HG02798 (cell line): ENCODE measurements around the gene SALL4.
"Not testable (repeated sequence)": the region's sequence is repeated elsewhere in the genome, so short reads cannot be mapped to it uniquely, and the experiment has no call there.

Experiments
- ATAC-seq: cut with Tn5 transposase; IDR thresholded peaks from one replicate; pipeline ENCODE4 v1.9.1; 2021; ENCODE audit warnings: mild to moderate bottlenecking; ENCODE audit not compliant: unreplicated experiment, poor library complexity

Gene SALL4

GRCh38 chr20:51802170-51802751 is at the start of gene SALL4:
Gene SALL4, minus strand, starts transcription at chr20:51802521. Its CDS starts 113 bp downstream, at chr20:51802408.
- ATAC-seq, result no peak

- no peak for ATAC-seq
These were observed 46.0 kb upstream of the SALL4 start for GRCh38 chr20:51848346-51848745.

- ATAC-seq, result no peak
These were observed 38.5 kb upstream of the SALL4 start for GRCh38 chr20:51840865-51841264.

GRCh38 chr20:51837876-51838420 is 35.6 kb upstream of the SALL4 start:
- ATAC-seq, result no peak

- ATAC-seq, result no peak
These were observed 35.1 kb upstream of the SALL4 start for GRCh38 chr20:51837436-51837835.

GRCh38 chr20:51833326-51833725 is 31.0 kb upstream of the SALL4 start:
- ATAC-seq, result no peak

- ATAC-seq, result no peak
These were observed 30.0 kb upstream of the SALL4 start for GRCh38 chr20:51832276-51832675.

GRCh38 chr20:51831866-51832265 is 29.5 kb upstream of the SALL4 start:
- no peak for ATAC-seq

GRCh38 chr20:51830538-51830937 is 28.2 kb upstream of the SALL4 start:
- ATAC-seq, result no peak

GRCh38 chr20:51828762-51829161 is 26.4 kb upstream of the SALL4 start:
- ATAC-seq, result no peak

GRCh38 chr20:51826372-51826771 is 24.1 kb upstream of the SALL4 start:
- ATAC-seq, result no peak

GRCh38 chr20:51818479-51819008 is 16.2 kb upstream of the SALL4 start:
- ATAC-seq, result no peak

GRCh38 chr20:51816856-51817255 is 14.5 kb upstream of the SALL4 start:
- not testable (repeated sequence) for ATAC-seq

- ATAC-seq, result no peak
These were observed 13.2 kb upstream of the SALL4 start for GRCh38 chr20:51815383-51816076.

- no peak for ATAC-seq
These were observed 10.5 kb upstream of the SALL4 start for GRCh38 chr20:51812861-51813260.

- ATAC-seq, result no peak
These were observed 9.3 kb upstream of the SALL4 start for GRCh38 chr20:51811514-51812128.

GRCh38 chr20:51811042-51811355 is 8.7 kb upstream of the SALL4 start:
- no peak for ATAC-seq

- no peak for ATAC-seq
These were observed 8.1 kb upstream of the SALL4 start for GRCh38 chr20:51810155-51811041.

- ATAC-seq, result no peak
These were observed 5.5 kb upstream of the SALL4 start for GRCh38 chr20:51807720-51808250.

- no peak for ATAC-seq
These were observed 2.4 kb upstream of the SALL4 start for GRCh38 chr20:51804754-51805153.
